B cell (primary cell): ENCODE data around the gene ARHGAP45. TPM values are rescaled to one million over a fixed set of nuclear protein-coding genes. Genes with fewer than 3 reads are reported as not detected.
A peak's percentile ranks its signal among the peaks of the same experiment; 100 is the strongest.

Experiments used
- ATAC-seq: fragments of 200-7000 bp; cut with Tn5 transposase; one replicate; pipeline ENCODE4 v1.10.0; 2021; ENCODE audit warnings: low read depth, mild to moderate bottlenecking, moderate number of reproducible peaks, moderate library complexity
- CTCF ChIA-PET: fragments of 350-600 bp; sonication (Branson Sonifier 250); formaldehyde crosslinking; loops from one replicate; lab custom pipeline; 2021; ENCODE audit warnings: antibody characterized with exemption, inconsistent platforms; lab: Charles Lee
- POLR2A ChIA-PET: fragments of 350-600 bp; sonication (Branson Sonifier 250); formaldehyde crosslinking; loops from one replicate; lab custom pipeline; 2021; ENCODE audit warnings: antibody characterized with exemption; lab: Charles Lee
- DNase-seq: peaks from one replicate; pipeline ENCODE4 v3.0.0; 2013
- H2AFZ ChIP-seq: 2 replicates; pipeline ENCODE4 v1.6.1; 2012; ENCODE audit warnings: mild to moderate bottlenecking, low read depth, low read length; ENCODE audit not compliant: insufficient read depth, poor library complexity, severe bottlenecking
- H3K27ac ChIP-seq, 2 donors: 1 replicate in 1 of 2; 2 replicates in 1 of 2; pipeline ENCODE4 v1.5.1; 2012 to 2013; ENCODE audit warnings: low read length in 2 of 2, mild to moderate bottlenecking in 2 of 2, moderate library complexity in 1 of 2
- H3K27me3 ChIP-seq, 4 experiments: fragments of 200-600 bp in 1 of 4; sonication (generic) in 1 of 4; replicated peaks in 1 of 4; 1 replicate in 2 of 4; 2 replicates in 2 of 4; pipeline versions ENCODE4 v1.6.1 to v1.7.0; 2013 to 2016; ENCODE audit warnings: low read length in 3 of 4, mild to moderate bottlenecking in 2 of 4, mixed read lengths in 1 of 4, moderate library complexity in 1 of 4; ENCODE audit not compliant: insufficient read depth in 4 of 4, control insufficient read depth in 3 of 4; ENCODE audit errors: control extremely low read depth in 1 of 4
- H3K36me3 ChIP-seq, 2 experiments: replicated peaks in 1 of 2; 1 replicate in 1 of 2; 2 replicates in 1 of 2; pipeline versions ENCODE4 v1.6.1 to v1.7.1; 2013; ENCODE audit warnings: low read length in 1 of 2; ENCODE audit not compliant: insufficient read depth in 2 of 2, control insufficient read depth in 1 of 2; ENCODE audit errors: control extremely low read depth in 1 of 2, extremely low read depth in 1 of 2
- H3K4me1 ChIP-seq, 2 donors: fragments of 200-600 bp in 1 of 2; sonication (generic) in 1 of 2; 1 replicate in 1 of 2; 2 replicates in 1 of 2; pipeline versions ENCODE4 v1.5.1 to v1.6.1; 2013 to 2017; ENCODE audit warnings: low read length in 2 of 2; ENCODE audit not compliant: control insufficient read depth in 2 of 2, insufficient read depth in 2 of 2
- H3K4me2 ChIP-seq: replicated peaks from 2 replicates; pipeline ENCODE3; 2012; ENCODE audit warnings: mild to moderate bottlenecking, low read depth, low read length; ENCODE audit not compliant: poor library complexity, severe bottlenecking
- H3K4me3 ChIP-seq, 5 experiments: fragments of 200-600 bp in 1 of 5; sonication (generic) in 1 of 5; 1 replicate in 3 of 5; 2 replicates in 2 of 5; pipeline versions ENCODE4 v1.5.1 to v1.7.0; 2011 to 2016; ENCODE audit warnings: low read length in 4 of 5, mild to moderate bottlenecking in 4 of 5, low read depth in 2 of 5, control low read depth in 1 of 5, moderate library complexity in 1 of 5; ENCODE audit not compliant: insufficient read depth in 1 of 5; ENCODE audit errors: control extremely low read depth in 1 of 5, extremely low read depth in 1 of 5
- H3K79me2 ChIP-seq: fragments of 200-600 bp; sonication (generic); one replicate; pipeline ENCODE4 v1.6.0; 2016; ENCODE audit warnings: low read length; ENCODE audit not compliant: control insufficient read depth, insufficient read depth
- H3K9ac ChIP-seq: fragments of 200-600 bp; sonication (generic); 2 replicates; pipeline ENCODE4 v1.6.1; 2017; ENCODE audit warnings: mild to moderate bottlenecking, low read length, moderate library complexity
- H3K9me3 ChIP-seq, 3 donors: one replicate each; pipeline versions ENCODE4 v1.6.1 to v1.7.1; 2013; ENCODE audit warnings: low read length in 2 of 3; ENCODE audit not compliant: control insufficient read depth in 2 of 3, insufficient read depth in 1 of 3; ENCODE audit errors: control extremely low read depth in 1 of 3
- H4K20me1 ChIP-seq: 2 replicates; pipeline ENCODE4 v1.6.0; 2012; ENCODE audit warnings: mild to moderate bottlenecking, low read length; ENCODE audit not compliant: insufficient read depth, control insufficient read depth, poor library complexity, severe bottlenecking
- H3K27ac Mint-ChIP-seq: one replicate; pipeline ENCODE4 v1.8.0; 2021; ENCODE audit warnings: mixed read lengths
- H3K27me3 Mint-ChIP-seq: one replicate; pipeline ENCODE4 v1.8.0; 2021; ENCODE audit warnings: mixed read lengths
- H3K4me1 Mint-ChIP-seq: one replicate; pipeline ENCODE4 v1.8.0; 2021; ENCODE audit warnings: mixed read lengths
- H3K4me3 Mint-ChIP-seq: one replicate; pipeline ENCODE4 v1.8.0; 2021; ENCODE audit warnings: mixed read lengths
- H3K9me3 Mint-ChIP-seq: one replicate; pipeline ENCODE4 v1.8.0; 2022; ENCODE audit warnings: mixed read lengths; ENCODE audit not compliant: insufficient read depth
- CTCF ChIP-seq: fragments of 200-600 bp; IDR thresholded peaks from one replicate; pipeline ENCODE4 v1.8.0; 2022; ENCODE audit warnings: antibody characterized with exemption, mild to moderate bottlenecking
- EZH2 ChIP-seq: IDR thresholded peaks from 2 replicates; pipeline ENCODE4 v1.6.1; 2012; ENCODE audit warnings: borderline replicate concordance, low read depth, mild to moderate bottlenecking, moderate library complexity, low read length; ENCODE audit not compliant: insufficient read depth, poor library complexity, severe bottlenecking
- WGBS: methylation state at CpG from one replicate; pipeline ENCODE4 v1.1.5; 2013; ENCODE audit warnings: missing lambda C conversion rate; ENCODE audit not compliant: insufficient coverage; 5-methylcytosine and 5-hydroxymethylcytosine counted together
- intact Hi-C: fragments of 100-400 bp; cut with micrococcal nuclease; formaldehyde crosslinking; loops from one replicate; pipeline ENCODE4 v1.10.0; 2022
- polyA plus RNA-seq: library from polyadenylated mRNA; depleted of rRNA; stranded (reverse); fragments of >200 nt; gene quantifications from 2 replicates; pipeline ENCODE4 v1.2.3, GENCODE V29; 2012
- total RNA-seq, 2 donors: library from RNA; stranded (reverse); fragments of 120-200 nt in 1 of 2; gene quantifications; 1 replicate in 1 of 2; 2 replicates in 1 of 2; pipeline versions ENCODE4 v1.2.3 to v1.2.4, GENCODE V29; 2013 to 2022

The ARHGAP45 gene
- total and polyA plus RNA-seq, 2 donors (not counting 1 experiment from before 2014, with no cell fraction given), result 488 to 490 TPM

DNA sequence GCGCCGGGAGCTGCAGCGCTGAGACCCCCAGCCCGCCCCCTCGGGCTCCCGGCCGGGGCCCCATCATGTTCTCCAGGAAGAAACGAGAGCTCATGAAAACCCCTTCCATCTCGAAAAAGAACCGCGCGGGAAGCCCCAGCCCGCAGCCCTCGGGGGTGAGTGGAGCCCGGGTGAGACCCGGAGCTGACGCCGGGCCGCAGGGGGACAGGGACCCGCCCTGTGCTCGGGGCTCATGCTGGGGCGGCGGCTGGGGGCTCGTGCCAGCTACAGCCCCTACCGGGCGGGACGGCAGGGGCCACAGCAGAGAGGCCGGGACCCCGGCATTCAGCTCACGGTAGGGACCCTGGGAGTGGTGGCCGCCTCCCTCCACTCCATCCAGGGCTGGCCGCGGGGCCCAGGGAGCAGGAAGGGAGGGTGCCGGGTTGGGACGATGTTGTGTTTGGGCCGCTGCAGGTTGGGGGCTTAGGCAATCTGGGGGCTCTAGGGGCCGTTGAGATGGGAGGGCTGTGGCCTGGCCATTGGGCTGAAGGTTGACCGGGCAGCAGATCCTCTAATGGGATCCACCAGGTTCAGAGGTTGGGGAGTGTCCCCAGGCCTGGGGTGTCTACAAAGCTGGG lies 482 bp downstream of the ARHGAP45 start:
- peaks cover 0 to 33% of the 10 kb centered on the region in 2 experiments for H3K36me3 ChIP-seq
- DNase-seq (no peak), ATAC-seq (peak; percentile 31)
- peak overlapping the region; percentile 38 for H2AFZ ChIP-seq
- H3K4me3 ChIP-seq, result peak overlapping the region; percentile 55 to 99 (median 90)
- peak overlapping the region; percentile 77 to 87 for H3K27ac ChIP-seq
- intact Hi-C loops, result loop anchor here (5.0 to 10.0 kb wide), 2 partner anchors 35 to 143 kb away; partner anchors contain the start of genes ARID3A and GPX4
- H3K9ac ChIP-seq, result peak overlapping the region; percentile 94
- H3K27me3 ChIP-seq, result no peaks in the 10 kb centered on the region
- POLR2A ChIA-PET, result interaction anchor here (0.5 to 6.3 kb wide), 25 partner anchors 9 to 1617 kb away, joined by 3 to 97 read pairs (median 5); partner anchors contain the start of genes ABCA7, ATP5F1D, CNN2 and GPX4
- H3K4me2 ChIP-seq, result peak overlapping the region; percentile 91
- Mint-ChIP-seq H3K4me1 (peaks cover 44% of the 10 kb centered on the region), H3K4me3 (peak overlapping the region; percentile 96), H3K27me3 (no peaks in the 10 kb centered on the region), H3K9me3 (no peaks in the 10 kb centered on the region), H3K27ac (peak overlapping the region; percentile 97)
- 0% methylated on average over 33 of the region's 38 CpGs for WGBS
- H4K20me1 ChIP-seq, result peaks cover 74% of the 10 kb centered on the region
- peaks cover 57% of the 10 kb centered on the region for H3K79me2 ChIP-seq
- CTCF ChIA-PET, result interaction anchor here (1.2 to 5.2 kb wide), 16 partner anchors 9 to 208 kb away, joined by 3 to 56 read pairs (median 6); partner anchors contain the start of genes ABCA7, CNN2, FAM174C and POLR2E
- H3K9me3 ChIP-seq, result peaks cover 0 to 19% (median 0%) of the 10 kb centered on the region in 3 donors
- no peak for TF ChIP-seq EZH2
- no peak for TF ChIP-seq CTCF
- peaks cover 50 to 74% of the 10 kb centered on the region in 2 donors for H3K4me1 ChIP-seq
